GM12878 (cell line): ENCODE data around the gene FITM1. TPM values are rescaled to one million over a fixed set of nuclear protein-coding genes. Genes with fewer than 3 reads are reported as not detected.

Experiments used
- ATAC-seq: fragments of 200-7000 bp; cut with Tn5 transposase; 3 replicates; pipeline ENCODE4 v1.9.1; 2020; ENCODE audit warnings: mild to moderate bottlenecking, moderate library complexity
- BruUV-seq: library from RNA; stranded (reverse); fragments of 400-500 nt; replicated peaks from 2 replicates; lab custom pipeline; 2021; lab: Mats Ljungman, UMichigan
- CTCF ChIA-PET: fragments of 300-600 bp; sonication (Branson Sonifier 250); formaldehyde crosslinking; extraction: SDS; loops from one replicate; lab custom pipeline; 2021; ENCODE audit warnings: inconsistent platforms; lab: Yijun Ruan, JAX
- POLR2A ChIA-PET: fragments of 350-600 bp; formaldehyde crosslinking; extraction: SDS; loops from one replicate; lab custom pipeline; 2021; ENCODE audit warnings: inconsistent platforms; lab: Charles Lee
- RAD21 ChIA-PET: fragments of 300-600 bp; sonication (Branson Sonifier 250); formaldehyde crosslinking; loops from one replicate; lab custom pipeline; 2023; ENCODE audit warnings: antibody characterized with exemption; ENCODE audit not compliant: unreplicated experiment; lab: Charles Lee
- SMC1A ChIA-PET: fragments of 300-600 bp; sonication (Branson Sonifier 250); formaldehyde crosslinking; loops from one replicate; lab custom pipeline; 2023; ENCODE audit not compliant: unreplicated experiment, uncharacterized antibody; lab: Charles Lee
- DNase-seq: peaks from one replicate; pipeline ENCODE4 v3.0.0-alpha.2; 2011; ENCODE audit warnings: low read depth, low spot score
- FAIRE-seq: peaks from 3 replicates; lab custom pipeline; 2011; peaks lifted over from hg19 to GRCh38; lab: Jason Lieb, UNC
- H2AFZ ChIP-seq: 2 replicates; pipeline ENCODE4 v1.6.0; 2011; ENCODE audit warnings: low read depth, low read length, control low read depth; ENCODE audit not compliant: control insufficient read depth
- H3K27ac ChIP-seq: 2 replicates; pipeline ENCODE4 v1.5.1; 2011; ENCODE audit warnings: control low read depth; ENCODE audit not compliant: control insufficient read depth, insufficient read depth
- H3K27me3 ChIP-seq, 2 experiments: replicated peaks in 1 of 2; 2 replicates each; pipeline versions ENCODE4 v1.6.0 to v1.6.1; 2011; ENCODE audit warnings: low read length in 1 of 2; ENCODE audit not compliant: control insufficient read depth in 2 of 2, insufficient read depth in 2 of 2
- H3K36me3 ChIP-seq, 2 experiments: 2 replicates each; pipeline ENCODE4 v1.5.1; 2011; ENCODE audit warnings: low read length in 1 of 2; ENCODE audit not compliant: control insufficient read depth in 2 of 2, insufficient read depth in 2 of 2
- H3K4me1 ChIP-seq: 2 replicates; pipeline ENCODE4 v1.6.1; 2011; ENCODE audit warnings: mild to moderate bottlenecking, low read length, moderate library complexity, mixed read lengths; ENCODE audit not compliant: control insufficient read depth, insufficient read depth
- H3K4me2 ChIP-seq: 2 replicates; pipeline ENCODE4 v1.6.0; 2011; ENCODE audit warnings: control low read depth; ENCODE audit not compliant: control insufficient read depth, insufficient read depth
- H3K4me3 ChIP-seq: fragments of 200-600 bp; sonication (generic); 2 replicates; pipeline ENCODE4 v1.5.1; 2016
- H3K79me2 ChIP-seq: 2 replicates; pipeline ENCODE4 v1.6.0; 2011; ENCODE audit warnings: low read length; ENCODE audit not compliant: control insufficient read depth, insufficient read depth
- H3K9ac ChIP-seq: 2 replicates; pipeline ENCODE4 v1.8.0; 2011; ENCODE audit warnings: low read length, control low read depth, mixed read lengths; ENCODE audit not compliant: control insufficient read depth, insufficient read depth
- H3K9me3 ChIP-seq: replicated peaks from 3 replicates; pipeline ENCODE4 v1.5.1; 2011; ENCODE audit warnings: mild to moderate bottlenecking, low read length; ENCODE audit not compliant: control insufficient read depth, insufficient read depth
- H4K20me1 ChIP-seq: 2 replicates; pipeline ENCODE4 v1.6.0; 2011; ENCODE audit not compliant: control insufficient read depth, insufficient read depth
- BHLHE40 ChIP-seq, 2 experiments: fragments of 450-650 bp in 1 of 2; IDR thresholded peaks; 2 replicates each; pipeline ENCODE4 v1.6.1; 2011 to 2017; ENCODE audit warnings: low read depth in 2 of 2, borderline replicate concordance in 1 of 2, improper control_type of control experiment in 1 of 2, low read length in 1 of 2, mild to moderate bottlenecking in 1 of 2
- CBFB ChIP-seq: IDR thresholded peaks from 2 replicates; pipeline ENCODE4 v1.6.1; 2016; ENCODE audit warnings: antibody characterized with exemption, low read depth
- CEBPB ChIP-seq, 2 experiments: fragments of 150-350 bp in 1 of 2; IDR thresholded peaks; 2 replicates each; pipeline ENCODE4 v1.6.1; 2012 to 2014; ENCODE audit warnings: low read depth in 2 of 2, low read length in 2 of 2, borderline replicate concordance in 1 of 2, inconsistent platforms in 1 of 2
- CHD2 ChIP-seq: IDR thresholded peaks from 2 replicates; pipeline ENCODE4 v1.6.1; 2011; ENCODE audit warnings: low read depth, low read length, improper control_type of control experiment, borderline replicate concordance
- CREM ChIP-seq: IDR thresholded peaks from 2 replicates; pipeline ENCODE4 v1.6.1; 2014; ENCODE audit warnings: antibody characterized with exemption, low read depth
- EED ChIP-seq: sonication (generic); IDR thresholded peaks from 2 replicates; pipeline ENCODE4 v1.6.1; 2016; ENCODE audit warnings: antibody characterized with exemption, low read depth
- EGR1 ChIP-seq, 2 experiments: IDR thresholded peaks; 1 replicate in 1 of 2; 2 replicates in 1 of 2; pipeline ENCODE4 v1.6.1; 2011 to 2012; ENCODE audit warnings: low read depth in 2 of 2, low read length in 2 of 2, borderline replicate concordance in 1 of 2, mild to moderate bottlenecking in 1 of 2, moderate library complexity in 1 of 2
- HDAC2 ChIP-seq: fragments of 200-600 bp; sonication (generic); IDR thresholded peaks from 2 replicates; pipeline ENCODE4 v1.6.1; 2017
- IKZF2 ChIP-seq, 2 experiments: fragments of 450-650 bp; IDR thresholded peaks; 2 replicates each; pipeline ENCODE4 v1.6.1; 2017; ENCODE audit warnings: mild to moderate bottlenecking in 2 of 2, moderate library complexity in 2 of 2
- MTA2 ChIP-seq: fragments of 450-650 bp; IDR thresholded peaks from 2 replicates; pipeline ENCODE4 v1.6.1; 2016; ENCODE audit warnings: low read depth, mild to moderate bottlenecking, moderate library complexity
- MXI1 ChIP-seq: fragments of 150-350 bp; IDR thresholded peaks from 2 replicates; pipeline ENCODE4 v1.6.1; 2011; ENCODE audit warnings: low read depth, mild to moderate bottlenecking, inconsistent platforms, low read length, improper control_type of control experiment
- NFYB ChIP-seq: IDR thresholded peaks from 2 replicates; pipeline ENCODE4 v1.6.1; 2011; ENCODE audit warnings: low read depth, mild to moderate bottlenecking, low read length, improper control_type of control experiment, moderate library complexity; ENCODE audit not compliant: insufficient read depth
- PAX5 ChIP-seq: IDR thresholded peaks from 2 replicates; pipeline ENCODE4 v1.6.1; 2011; ENCODE audit warnings: low read depth, low read length, borderline replicate concordance
- POLR2A ChIP-seq: IDR thresholded peaks from 2 replicates; pipeline ENCODE4 v1.6.1; 2011; ENCODE audit warnings: low read depth, mild to moderate bottlenecking, low read length
- POLR2AphosphoS5 ChIP-seq: IDR thresholded peaks from 2 replicates; pipeline ENCODE4 v1.6.1; 2011; ENCODE audit warnings: mild to moderate bottlenecking, low read length, inconsistent platforms
- POU2F2 ChIP-seq: IDR thresholded peaks from 3 replicates; pipeline ENCODE4 v1.6.1; 2011; ENCODE audit warnings: low read depth, mild to moderate bottlenecking, low read length, borderline replicate concordance
- RUNX3 ChIP-seq: IDR thresholded peaks from 2 replicates; pipeline ENCODE4 v1.6.1; 2012; ENCODE audit warnings: low read length, inconsistent platforms
- SIN3A ChIP-seq: IDR thresholded peaks from 2 replicates; pipeline ENCODE4 v1.6.1; 2012; ENCODE audit warnings: low read depth, low read length, improper control_type of control experiment
- SMAD5 ChIP-seq: IDR thresholded peaks from 2 replicates; pipeline ENCODE4 v1.6.1; 2016; ENCODE audit warnings: antibody characterized with exemption, low read depth
- SMARCA5 ChIP-seq: fragments of 450-650 bp; IDR thresholded peaks from 2 replicates; pipeline ENCODE4 v1.6.1; 2017; ENCODE audit warnings: mild to moderate bottlenecking
- SP1 ChIP-seq: IDR thresholded peaks from one replicate; pipeline ENCODE4 v1.6.1; 2011; ENCODE audit warnings: low read depth, low read length
- SREBF2 ChIP-seq: IDR thresholded peaks from 2 replicates; pipeline ENCODE4 v1.6.1; 2012; ENCODE audit warnings: mild to moderate bottlenecking, low read length
- STAT3 ChIP-seq: IDR thresholded peaks from 2 replicates; pipeline ENCODE4 v1.6.1; 2011; ENCODE audit warnings: low read depth, low read length, improper control_type of control experiment
- TAF1 ChIP-seq: IDR thresholded peaks from 2 replicates; pipeline ENCODE4 v1.6.1; 2011; ENCODE audit warnings: mild to moderate bottlenecking, low read depth, low read length, borderline replicate concordance
- YY1 ChIP-seq: IDR thresholded peaks from 2 replicates; pipeline ENCODE4 v1.6.1; 2011; ENCODE audit warnings: low read depth, mild to moderate bottlenecking, low read length
- ZNF217 ChIP-seq: fragments of 450-650 bp; IDR thresholded peaks from 2 replicates; pipeline ENCODE4 v1.6.1; 2017; ENCODE audit warnings: antibody characterized with exemption, mild to moderate bottlenecking
- WGBS: methylation state at CpG from one replicate; pipeline ENCODE4 v1.1.6; 2016; ENCODE audit warnings: low lambda C conversion rate; ENCODE audit not compliant: insufficient replicate concordance, insufficient coverage; ENCODE audit errors: missing lambda C conversion rate; 5-methylcytosine and 5-hydroxymethylcytosine counted together
- in situ Hi-C: fragments of 300-500 bp; cut with MboI; formaldehyde crosslinking; loops from 9 replicates; pipeline ENCODE4 v1.14.3; 2018; ENCODE audit warnings: mixed read lengths
- intact Hi-C: fragments of 100-400 bp; cut with micrococcal nuclease; formaldehyde crosslinking; loops from one replicate; pipeline ENCODE4 v1.14.2; 2022; ENCODE audit not compliant: unreplicated experiment
- polyA plus RNA-seq, 11 experiments: library from polyadenylated mRNA; depleted of rRNA in 4 of 11; unstranded in 6 of 11; stranded (reverse) in 5 of 11; fragments of >200 nt; fragmentation: Nextera tagmentation in 4 of 11; fragmentation: Illumina TruSeq in 1 of 11; extraction: Ambion mirVana in 4 of 11; extraction: Trizol in 1 of 11; gene quantifications; 1 replicate in 1 of 11; 2 replicates in 10 of 11; pipeline versions ENCODE4 v1.2.1 to v1.2.3, GENCODE V29; 2011 to 2016; ENCODE audit warnings: inconsistent platforms in 2 of 11, missing spikeins in 2 of 11, low read depth in 1 of 11
- total RNA-seq, 4 experiments: library from RNA; depleted of rRNA in 3 of 4; stranded (reverse); fragments of >200 nt in 3 of 4; fragmentation: Illumina TruSeq in 1 of 4; extraction: Trizol in 1 of 4; gene quantifications; 2 replicates each; pipeline versions ENCODE4 v1.2.1 to v1.2.3, GENCODE V29; 2013 to 2021
- TF ChIP-seq, protein P1 (sequence below): IDR thresholded peaks from 2 replicates; pipeline ENCODE4 v1.6.1; 2012; ENCODE audit warnings: low read depth, low read length, improper control_type of control experiment

FITM1 gene
- total and polyA plus RNA-seq, 10 of the 15 experiments (the other 5 are each of a cell fraction or from before 2014, with no cell fraction given): 0.11 to 1.9 (median 0.45) TPM; not detected in 2

DNA sequence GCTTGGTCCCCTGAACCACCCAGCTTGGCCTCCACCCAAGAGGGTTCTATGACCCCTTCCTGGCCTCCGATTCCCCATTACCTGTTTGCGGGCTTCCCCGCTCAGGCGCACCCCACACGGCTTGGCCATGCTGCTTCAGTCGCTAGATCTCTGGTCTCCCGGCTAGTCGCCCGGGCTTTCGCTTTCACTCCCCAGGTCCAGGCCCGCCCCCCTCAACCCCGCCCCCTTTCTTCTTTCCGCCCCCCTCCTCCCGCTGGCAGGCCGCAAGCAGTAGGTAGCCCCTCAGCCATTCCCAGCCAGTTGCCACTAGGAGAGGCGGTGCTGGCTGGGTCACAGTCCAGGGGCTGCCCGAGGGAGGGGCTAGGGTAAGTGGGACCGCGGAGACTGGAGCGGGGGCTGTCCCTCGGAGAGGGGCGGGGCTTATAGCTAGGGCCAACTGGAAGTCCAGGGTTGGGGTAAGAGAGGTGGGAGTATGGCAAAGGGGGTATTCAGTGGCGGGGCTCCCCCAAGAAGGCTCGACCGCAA is 16.1 kb downstream of the FITM1 start, which contains the start of gene PSME2:
Gene PSME2 (minus strand): TSS at position 158 of the 525 bp plus-strand sequence. CDS start 29 bp downstream, at position 129.
- CTCF ChIA-PET: interaction anchor here (0.7 to 8.2 kb wide), 15 partner anchors 10 to 285 kb away, joined by 3 to 63 read pairs (median 6); partner anchors contain the start of genes CHMP4A, CIDEB, DCAF11 and IRF9
- RAD21 ChIA-PET: interaction anchor here (0.6 to 3.9 kb wide), 19 partner anchors 9 to 163 kb away, joined by 3 to 37 read pairs (median 6); partner anchors contain the start of genes CHMP4A, CIDEB, DCAF11 and IPO4
- BruUV-seq: no TSS peak
- ATAC-seq: peak; percentile 81
- 2% methylated on average over 18 of the region's 25 CpGs for WGBS
- H3K4me2 ChIP-seq: peak within 1 kb of the TSS; percentile 88
- H3K79me2 ChIP-seq: peaks cover 61% of the 10 kb centered on the region
- H3K4me1 ChIP-seq: peaks cover 14% of the 10 kb centered on the region
- POLR2A ChIA-PET: interaction anchor here (0.6 to 5.8 kb wide), 24 partner anchors 9 to 826 kb away, joined by 3 to 99 read pairs (median 8); partner anchors contain the start of genes CHMP4A, CIDEB, DCAF11 and IPO4
- peak within 1 kb of the TSS; percentile 66 for H2AFZ ChIP-seq
- peak within 1 kb of the TSS; percentile 82 for H3K4me3 ChIP-seq
- no peaks in the 10 kb centered on the region; the same call in 2 of the 3 replicates for H3K9me3 ChIP-seq
- SMC1A ChIA-PET: interaction anchor here (0.6 to 4.8 kb wide), 13 partner anchors 10 to 1177 kb away, joined by 3 to 54 read pairs (median 7); partner anchors contain the start of genes DCAF11, IPO4, IRF9 and NRL
- H3K36me3 ChIP-seq: peaks cover 15 to 44% of the 10 kb centered on the region in 2 experiments
- in situ Hi-C loops: no loop called here
- DNase-seq: peak; percentile 93
- H4K20me1 ChIP-seq: no peaks in the 10 kb centered on the region
- H3K9ac ChIP-seq: peak within 1 kb of the TSS; percentile 88
- no peaks in the 10 kb centered on the region for H3K27me3 ChIP-seq
- H3K27ac ChIP-seq: peak within 1 kb of the TSS; percentile 94
- peak; percentile 81 for FAIRE-seq
- intact Hi-C loops: loop anchor here (5.0 kb wide), 1 partner anchor 151 kb away; the partner anchor contains the start of genes DHRS1 and NOP9
- TF ChIP-seq CBFB (peak; percentile 32; the same call in 1 of the 2 replicates), SIN3A (peak; percentile 80), SP1 (peak; percentile 42), CREM (0 out of 2 replicates have a peak, but pooled peaks have one; percentile 11), POU2F2 (0 out of 3 replicates have a peak, but pooled peaks have one; percentile 19), POLR2AphosphoS5 (peak; percentile 80; the same call in 1 of the 2 replicates), YY1 (0 out of 2 replicates have a peak, but pooled peaks have one; percentile 20), SMARCA5 (peak; percentile 73; the same call in 1 of the 2 replicates), MTA2 (peak; percentile 28; the same call in 1 of the 2 replicates), HDAC2 (no peak), EED (peak; percentile 58; the same call in 1 of the 2 replicates), MXI1 (peak; percentile 96), CHD2 (peak; percentile 51; the same call in 1 of the 2 replicates), CEBPB (IDR thresholded peaks at IDR 0.05; ENCODE audit: borderline replicate concordance in 1 of 2, low read depth in 2 of 2, low read length in 2 of 2) (no peak), RUNX3 (peak; percentile 62; the same call in 1 of the 2 replicates), PAX5 (0 out of 2 replicates have a peak, but pooled peaks have one; percentile 38), NFYB (peak; percentile 55; the same call in 1 of the 2 replicates), POLR2A (peak; percentile 82), SMAD5 (peak; percentile 21; the same call in 1 of the 2 replicates), TAF1 (peak; percentile 54; the same call in 1 of the 2 replicates), BHLHE40 (IDR thresholded peaks at IDR 0.05; ENCODE audit: borderline replicate concordance in 1 of 2, low read depth in 2 of 2, low read length in 1 of 2) (peak in 1 of 2 experiments; percentile 31; a peak in 1 of 4 replicates), ZNF217 (no peak), SREBF2 (no peak), STAT3 (no peak), EGR1 (IDR thresholded peaks at IDR 0.05; ENCODE audit: borderline replicate concordance in 1 of 2, low read depth in 2 of 2, low read length in 2 of 2) (peak in 1 of 2 experiments; percentile 5; a peak in 1 of 3 replicates), IKZF2 (IDR thresholded peaks at IDR 0.05) (peak; percentile 53 to 66; a peak in 2 of 4 replicates)
- TF ChIP-seq, protein P1, sequence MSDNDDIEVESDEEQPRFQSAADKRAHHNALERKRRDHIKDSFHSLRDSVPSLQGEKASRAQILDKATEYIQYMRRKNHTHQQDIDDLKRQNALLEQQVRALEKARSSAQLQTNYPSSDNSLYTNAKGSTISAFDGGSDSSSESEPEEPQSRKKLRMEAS: peak; percentile 77
